NCI-H1092 treated with DMSO at 0.1 percent for 48 hours (cell line): ENCODE measurements around the gene CIDEB.

Source experiments
- DNase-seq: peaks from one replicate; lab custom pipeline; 2025; lab: John Stamatoyannopoulos, UW

The CIDEB gene

GRCh38 chr14:24269910-24270536, 37.8 kb downstream of the CIDEB start:
- no peak for DNase-seq

GRCh38 chr14:24269368-24269767, 38.4 kb downstream of the CIDEB start:
- no peak for DNase-seq

GRCh38 chr14:24268225-24268624, 39.6 kb downstream of the CIDEB start:
- no peak for DNase-seq

GRCh38 chr14:24267516-24267915, 40.3 kb downstream of the CIDEB start:
- DNase-seq, result no peak

- DNase-seq, result no peak
Observed at GRCh38 chr14:24266344-24267244, 41.2 kb downstream of the CIDEB start.

- DNase-seq, result no peak
Observed at GRCh38 chr14:24264298-24264697, 43.5 kb downstream of the CIDEB start.

- no peak for DNase-seq
Observed at GRCh38 chr14:24263848-24264247, 43.9 kb downstream of the CIDEB start.

- DNase-seq, result no peak
Observed at GRCh38 chr14:24262821-24263733, 44.7 kb downstream of the CIDEB start, which contains the start of gene TGM1. TGM1 (minus strand) TSS chr14:24263177; CDS start chr14:24262352, 825 bp downstream.

- no peak for DNase-seq
Observed at GRCh38 chr14:24261969-24262327, 45.8 kb downstream of the CIDEB start.

- no peak for DNase-seq
Observed at GRCh38 chr14:24261256-24261968, 46.4 kb downstream of the CIDEB start.

- DNase-seq, result no peak
Observed at GRCh38 chr14:24260780-24261157, 47.0 kb downstream of the CIDEB start.

GRCh38 chr14:24260026-24260779, 47.6 kb downstream of the CIDEB start:
- no peak for DNase-seq

GRCh38 chr14:24259282-24260025, 48.3 kb downstream of the CIDEB start:
- no peak for DNase-seq

GRCh38 chr14:24258548-24259265, 49.1 kb downstream of the CIDEB start:
- DNase-seq, result no peak

GRCh38 chr14:24258119-24258518, 49.7 kb downstream of the CIDEB start:
- no peak for DNase-seq

- no peak for DNase-seq
Observed at GRCh38 chr14:24256960-24257359, 50.8 kb downstream of the CIDEB start.

- DNase-seq, result no peak
Observed at GRCh38 chr14:24255931-24256711, 51.7 kb downstream of the CIDEB start.

GRCh38 chr14:24255438-24255837, 52.3 kb downstream of the CIDEB start:
- DNase-seq, result no peak
